ENCODE measurements around the gene ESM1.
"Not testable (repeated sequence)": the region's sequence is repeated elsewhere in the genome, so short reads cannot be mapped to it uniquely, and the experiment has no call there.

The ESM1 gene, protein sequence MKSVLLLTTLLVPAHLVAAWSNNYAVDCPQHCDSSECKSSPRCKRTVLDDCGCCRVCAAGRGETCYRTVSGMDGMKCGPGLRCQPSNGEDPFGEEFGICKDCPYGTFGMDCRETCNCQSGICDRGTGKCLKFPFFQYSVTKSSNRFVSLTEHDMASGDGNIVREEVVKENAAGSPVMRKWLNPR

DNA sequence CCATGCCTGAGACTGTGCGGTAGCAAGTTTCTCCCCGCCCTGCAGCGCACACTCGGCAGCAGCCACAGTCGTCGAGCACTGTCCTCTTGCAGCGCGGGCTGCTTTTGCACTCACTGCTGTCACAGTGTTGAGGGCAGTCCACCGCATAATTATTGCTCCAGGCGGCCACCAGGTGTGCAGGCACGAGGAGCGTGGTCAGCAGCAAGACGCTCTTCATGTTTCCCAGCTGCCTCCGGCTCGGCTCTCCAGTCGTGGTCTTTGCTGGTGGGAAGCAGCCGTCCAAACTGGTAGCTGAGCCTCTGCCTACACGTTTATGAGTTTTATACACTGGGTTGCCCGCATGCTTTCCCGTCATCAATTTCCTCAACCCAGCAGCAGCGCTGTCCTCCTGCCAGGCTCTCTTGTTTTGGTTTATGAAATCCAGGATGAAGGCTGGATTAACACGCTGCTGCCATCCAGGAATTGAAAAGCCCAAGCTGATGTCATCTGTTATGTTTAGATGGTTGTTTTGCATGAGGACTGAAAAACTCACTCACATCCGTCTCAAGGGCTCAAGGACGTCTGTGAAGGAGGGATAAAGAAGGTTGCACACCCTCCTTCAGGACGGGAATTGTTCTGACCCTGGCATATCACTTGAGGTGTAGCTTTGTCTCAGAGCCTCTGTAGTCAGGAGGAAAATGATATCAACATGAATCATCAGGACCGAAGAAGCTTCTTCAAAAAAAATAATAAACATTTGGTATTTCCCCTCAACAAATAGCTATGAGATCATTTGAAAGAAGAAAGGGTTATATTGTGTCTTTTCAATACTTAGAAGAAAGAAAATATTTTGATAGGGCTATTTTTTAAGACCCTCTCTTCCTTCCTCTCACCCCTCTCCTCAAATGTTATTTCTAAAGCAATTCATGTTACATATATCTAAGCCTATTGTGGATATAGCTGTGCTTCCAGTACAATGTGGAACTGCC, at the start of gene ESM1:
Gene ESM1, minus strand, starts transcription at position 293 of the 968 bp plus-strand sequence. Its CDS starts 76 bp downstream, at position 217.
- DNase-seq (ENCODE audit: low spot score) = peak; percentile 66

DNA sequence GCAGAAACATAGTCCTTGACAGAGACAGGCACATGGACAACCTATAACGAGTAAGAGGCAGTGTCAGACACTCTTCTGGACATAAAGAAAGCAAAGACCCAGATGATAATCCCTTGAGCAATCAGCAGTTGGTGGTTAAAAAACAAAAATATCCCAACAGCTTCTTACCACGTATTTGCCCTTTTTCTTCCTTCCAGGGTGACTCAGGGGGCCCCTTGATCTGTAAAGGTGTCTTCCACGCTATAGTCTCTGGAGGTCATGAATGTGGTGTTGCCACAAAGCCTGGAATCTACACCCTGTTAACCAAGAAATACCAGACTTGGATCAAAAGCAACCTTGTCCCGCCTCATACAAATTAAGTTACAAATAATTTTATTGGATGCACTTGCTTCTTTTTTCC, 48.2 kb upstream of the ESM1 start:
- DNase-seq (ENCODE audit: low spot score) = no peak
- no peak for FAIRE-seq

More for the DNA sequence above, at the start of gene ESM1:
- FAIRE-seq = no peak

DNA sequence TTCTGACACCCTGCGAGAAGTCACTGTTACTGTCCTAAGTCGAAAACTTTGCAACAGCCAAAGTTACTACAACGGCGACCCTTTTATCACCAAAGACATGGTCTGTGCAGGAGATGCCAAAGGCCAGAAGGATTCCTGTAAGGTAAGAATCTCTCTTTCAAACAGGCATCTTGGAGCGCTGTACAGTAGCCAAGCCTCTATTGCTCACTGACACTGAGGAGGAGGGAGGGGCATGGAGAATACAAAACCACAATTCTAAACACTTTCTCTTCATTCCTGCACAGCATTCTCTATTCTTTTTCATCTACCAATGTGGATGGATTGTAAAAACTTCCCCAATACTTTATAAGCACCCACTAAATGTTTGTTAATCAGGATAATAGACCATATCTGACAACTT, 46.1 kb upstream of the ESM1 start:
- DNase-seq (ENCODE audit: low spot score) = no peak
- no peak for FAIRE-seq

DNA sequence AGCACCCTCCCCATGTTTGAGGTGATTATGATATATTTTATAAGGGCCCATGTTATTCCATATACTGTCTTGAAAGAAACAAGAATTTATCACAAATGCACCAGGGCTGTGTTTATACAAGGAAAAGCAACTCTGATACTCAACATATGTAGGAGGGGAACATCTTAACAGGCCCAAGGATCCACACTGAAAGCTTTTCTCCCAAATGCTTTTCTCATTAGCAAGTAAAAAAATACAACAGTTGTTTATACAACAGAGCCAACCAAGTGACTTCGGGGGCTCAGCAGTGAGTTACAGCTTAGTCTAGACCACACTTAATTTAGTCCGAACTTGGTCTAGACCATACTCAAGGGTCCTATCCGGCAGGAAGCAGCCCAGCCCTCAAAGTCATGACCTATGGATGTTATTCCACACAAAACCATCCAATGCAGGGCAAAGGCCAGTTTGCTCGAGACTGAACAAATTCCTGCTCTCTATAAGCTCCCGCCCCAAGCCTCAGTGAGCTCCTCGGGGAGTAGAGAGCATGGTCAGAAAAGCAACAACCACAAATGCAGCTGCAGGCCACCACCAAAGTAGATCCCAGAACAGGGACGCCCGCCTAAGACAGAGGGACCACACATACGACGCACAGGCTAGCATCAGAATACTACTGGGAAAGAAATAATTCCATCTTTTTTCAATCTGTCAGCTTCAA, 45.4 kb upstream of the ESM1 start:
- DNase-seq (ENCODE audit: low spot score) (no peak), FAIRE-seq (no peak)

DNA sequence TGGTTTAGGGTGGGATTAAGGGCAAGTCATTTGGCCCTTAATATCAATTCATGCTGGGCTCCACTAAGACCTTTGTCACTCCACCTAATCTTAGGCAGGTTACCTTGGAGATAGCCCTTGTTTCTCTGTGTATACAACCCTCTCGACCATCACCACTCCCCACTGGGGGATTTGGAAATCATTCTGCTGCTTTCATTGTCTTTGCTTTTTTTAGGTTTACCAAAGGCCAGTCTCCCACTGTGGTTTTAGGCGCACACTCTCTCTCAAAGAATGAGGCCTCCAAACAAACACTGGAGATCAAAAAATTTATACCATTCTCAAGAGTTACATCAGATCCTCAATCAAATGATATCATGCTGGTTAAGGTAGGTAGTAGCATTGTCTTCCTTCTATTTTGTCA, 44.8 kb upstream of the ESM1 start:
- FAIRE-seq (no peak), DNase-seq (ENCODE audit: low spot score) (no peak)

DNA sequence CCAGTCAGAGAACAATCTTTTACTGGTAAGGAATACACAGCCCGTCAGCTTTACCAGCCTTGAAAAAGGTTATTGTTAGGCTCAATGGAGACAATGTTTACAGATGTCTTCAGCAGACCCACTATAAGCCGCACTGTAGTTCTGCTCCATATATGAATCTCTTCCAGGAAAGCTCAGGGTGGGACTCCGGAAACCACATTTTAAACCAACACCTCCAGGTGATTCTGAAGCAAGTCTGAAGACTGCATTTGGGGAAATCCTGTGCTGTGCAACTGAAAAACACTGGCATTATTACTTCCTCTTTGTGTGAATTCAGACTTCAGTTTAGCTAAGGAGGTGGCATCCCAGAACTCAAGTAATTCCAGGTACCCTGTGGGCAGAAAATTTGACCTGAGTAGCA, 42.2 kb upstream of the ESM1 start:
- peak; percentile 44 for FAIRE-seq

DNA sequence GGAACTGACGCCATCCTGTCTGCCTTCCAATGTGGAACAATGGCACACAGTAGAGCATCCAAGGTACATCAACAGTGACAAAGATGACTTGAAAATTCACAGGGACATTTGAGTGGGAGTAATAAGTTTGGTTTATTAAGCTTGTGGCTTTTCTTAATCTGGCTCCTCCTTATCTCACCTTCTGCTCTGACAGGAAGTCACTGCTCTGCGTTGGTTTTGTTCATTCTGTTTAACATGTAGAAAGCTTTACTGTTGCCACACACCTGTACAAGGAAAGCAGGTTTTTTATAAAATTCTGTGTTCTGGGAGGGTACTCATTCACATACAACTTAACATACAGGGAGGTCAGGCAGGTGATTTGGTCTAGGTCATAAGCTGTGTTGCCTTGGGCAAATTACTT, 37.1 kb upstream of the ESM1 start:
- peak; percentile 87 for FAIRE-seq

More for the DNA sequence above, 42.2 kb upstream of the ESM1 start:
- no peak for DNase-seq (ENCODE audit: low spot score)

DNA sequence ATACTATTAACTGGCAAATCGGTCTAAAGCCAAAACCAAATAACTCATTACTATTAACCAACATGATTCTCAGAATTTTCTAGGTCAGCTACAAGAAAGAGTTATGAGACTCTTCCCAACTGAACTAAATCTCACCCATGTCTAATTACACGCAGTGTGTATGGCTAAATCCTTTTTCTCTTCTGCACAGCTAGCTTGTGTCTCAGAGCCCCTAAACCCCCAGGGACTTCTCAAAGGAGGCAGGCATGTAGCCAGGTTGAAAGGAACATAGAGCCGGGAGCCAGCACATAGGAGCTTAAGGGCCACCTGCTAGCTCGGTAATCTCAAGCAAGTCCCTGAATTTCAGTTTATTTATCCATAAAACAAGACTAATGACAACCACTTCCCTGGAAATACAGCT, 36.4 kb upstream of the ESM1 start:
- DNase-seq (ENCODE audit: low spot score) (no peak), FAIRE-seq (no peak)

More for the DNA sequence above, 37.1 kb upstream of the ESM1 start:
- DNase-seq (ENCODE audit: low spot score) = no peak

DNA sequence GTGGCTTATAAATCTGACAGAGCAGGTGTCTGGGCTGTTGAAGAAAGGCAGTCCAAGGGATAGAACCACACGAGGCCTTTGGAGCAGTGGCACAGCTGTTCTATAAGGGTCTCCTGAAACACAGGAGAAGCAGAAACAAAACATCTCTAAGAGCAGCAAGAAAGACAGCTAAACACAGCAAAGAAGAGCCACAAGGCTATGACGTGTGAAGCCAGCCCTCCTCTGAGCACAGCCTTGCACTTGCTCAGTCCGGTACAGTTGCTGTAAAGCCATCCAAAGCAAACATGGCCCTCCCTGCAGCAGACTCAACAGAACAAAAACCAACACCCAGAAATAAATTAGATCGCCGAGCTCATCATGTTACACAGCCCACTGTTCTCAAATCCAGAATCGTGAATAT, 36.0 kb upstream of the ESM1 start:
- FAIRE-seq (no peak), DNase-seq (ENCODE audit: low spot score) (no peak)

DNA sequence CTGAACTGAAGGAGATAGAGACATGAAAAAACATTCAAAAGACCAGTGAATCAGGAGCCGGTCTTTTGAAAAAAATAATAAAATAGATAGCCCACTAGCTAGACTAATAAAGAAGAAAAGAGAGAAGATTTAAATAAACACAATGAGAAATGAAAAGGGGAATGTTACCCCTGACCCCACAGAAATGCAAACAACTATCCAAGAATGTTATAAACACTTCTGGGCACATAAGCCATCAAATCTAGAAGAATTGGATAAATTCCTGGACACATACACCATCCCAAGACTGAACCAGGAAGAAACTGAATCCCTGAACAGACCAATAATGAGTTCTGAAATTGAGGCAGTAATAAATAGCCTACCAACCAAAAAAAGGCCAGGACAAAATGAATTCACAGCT, 24.8 kb upstream of the ESM1 start:
- not testable (repeated sequence) for DNase-seq (ENCODE audit: low spot score); FAIRE-seq

DNA sequence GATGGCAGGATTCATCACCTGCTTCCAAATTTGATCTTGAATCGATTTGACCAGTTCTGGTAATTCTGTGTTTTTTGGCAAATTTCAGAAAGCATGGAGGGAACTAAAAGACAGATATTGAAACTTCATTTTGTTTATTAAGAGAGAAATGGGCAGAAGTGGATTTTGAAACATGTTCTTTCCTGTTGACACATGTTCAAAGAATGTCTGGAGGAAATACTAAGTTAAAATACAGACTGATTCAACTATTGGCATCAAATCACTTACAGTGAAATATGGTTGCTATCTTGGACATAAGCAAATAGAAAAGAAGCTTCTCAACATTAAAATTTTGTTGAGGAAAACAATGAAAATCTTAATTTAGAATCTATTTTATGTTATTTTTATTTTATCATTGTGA, 19.3 kb upstream of the ESM1 start:
- DNase-seq (ENCODE audit: low spot score) (no peak), FAIRE-seq (no peak)

DNA sequence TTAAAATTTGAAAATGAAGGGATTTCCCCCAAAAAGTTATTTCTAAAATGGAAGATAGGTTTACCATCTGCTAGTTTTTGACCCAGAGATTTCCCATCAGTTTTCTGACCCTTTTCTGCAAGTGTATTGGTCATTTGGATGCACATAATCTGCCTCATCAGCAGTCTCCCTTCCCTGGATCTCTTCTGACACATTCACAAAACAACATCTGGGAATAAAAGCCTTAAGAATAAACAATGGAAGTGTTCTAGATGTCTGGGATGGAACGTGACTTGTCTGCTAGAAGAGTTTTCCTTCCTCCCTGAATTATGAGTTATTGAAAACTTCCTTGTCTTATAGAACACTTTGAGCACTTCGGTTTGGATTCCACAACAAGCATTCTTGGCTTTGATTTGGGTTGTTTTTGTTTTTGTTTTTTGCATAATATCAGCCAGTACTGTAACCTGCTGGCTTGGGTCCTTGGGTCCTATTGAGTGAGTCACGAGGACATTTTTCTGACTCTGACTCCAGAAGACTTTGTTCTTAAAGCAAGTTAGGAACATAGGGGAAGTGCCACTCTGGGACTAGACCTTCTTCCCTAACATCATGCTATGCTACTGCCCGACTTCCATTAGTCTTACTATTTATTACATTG, 18.2 kb upstream of the ESM1 start:
- no peak for DNase-seq (ENCODE audit: low spot score)
- FAIRE-seq = no peak

DNA sequence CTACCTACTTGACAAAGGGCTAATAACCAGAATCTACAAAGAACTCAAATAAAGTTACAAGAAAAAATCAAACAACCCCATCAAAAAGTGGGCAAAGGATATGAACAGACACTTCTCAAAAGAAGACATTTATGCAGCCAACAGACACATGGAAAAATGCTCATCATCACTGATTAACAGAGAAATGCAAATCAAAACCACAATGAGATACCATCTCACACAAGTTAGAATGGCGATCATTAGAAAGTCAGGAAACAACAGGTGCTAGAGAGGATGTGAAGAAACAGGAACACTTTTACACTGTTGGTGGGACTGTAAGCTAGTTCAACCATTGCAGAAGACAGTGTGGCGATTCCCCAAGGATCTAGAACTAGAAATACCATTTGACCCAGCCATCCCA, 16.8 kb upstream of the ESM1 start:
- not testable (repeated sequence) for DNase-seq (ENCODE audit: low spot score); FAIRE-seq

DNA sequence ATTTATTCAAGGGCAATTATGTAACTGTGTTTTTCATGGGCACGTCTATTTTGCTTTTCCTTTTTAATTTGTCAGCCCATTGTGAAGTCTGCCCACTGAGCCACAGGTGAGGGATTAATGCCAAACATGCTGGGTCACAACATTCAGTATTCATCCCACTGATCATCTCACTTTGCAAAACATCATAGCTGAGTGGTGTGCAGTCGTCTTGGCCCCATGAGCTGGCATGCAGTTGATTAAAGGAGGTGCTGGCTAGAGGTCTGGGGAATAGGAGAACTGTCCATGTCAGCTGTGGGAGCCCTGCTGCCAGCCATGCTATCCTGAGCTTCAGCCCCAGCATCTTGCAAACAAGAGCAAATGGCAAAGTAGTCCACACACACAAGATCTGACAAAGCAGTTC, 11.7 kb upstream of the ESM1 start:
- DNase-seq (ENCODE audit: low spot score) = no peak
- FAIRE-seq = peak; percentile 35

DNA sequence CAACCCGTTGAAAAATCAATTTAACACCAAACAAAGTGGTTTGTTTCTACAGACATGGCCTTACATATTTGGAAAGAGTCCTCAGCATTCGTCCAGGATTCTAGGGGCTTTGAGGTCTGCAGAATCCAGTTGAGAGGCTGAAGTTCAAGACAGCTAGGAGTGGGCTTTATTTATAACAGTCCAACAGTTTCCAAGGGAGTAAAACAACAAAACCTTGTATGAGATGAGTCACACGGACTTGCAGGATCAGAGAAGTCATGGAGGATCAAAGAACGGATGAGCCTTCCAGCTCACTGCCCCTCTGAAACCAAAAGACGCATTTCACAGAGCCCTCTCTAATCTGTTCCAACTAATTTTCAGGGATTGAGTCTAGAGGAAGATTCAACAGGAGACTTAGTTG, 11.1 kb upstream of the ESM1 start:
- FAIRE-seq (no peak), DNase-seq (ENCODE audit: low spot score) (no peak)

DNA sequence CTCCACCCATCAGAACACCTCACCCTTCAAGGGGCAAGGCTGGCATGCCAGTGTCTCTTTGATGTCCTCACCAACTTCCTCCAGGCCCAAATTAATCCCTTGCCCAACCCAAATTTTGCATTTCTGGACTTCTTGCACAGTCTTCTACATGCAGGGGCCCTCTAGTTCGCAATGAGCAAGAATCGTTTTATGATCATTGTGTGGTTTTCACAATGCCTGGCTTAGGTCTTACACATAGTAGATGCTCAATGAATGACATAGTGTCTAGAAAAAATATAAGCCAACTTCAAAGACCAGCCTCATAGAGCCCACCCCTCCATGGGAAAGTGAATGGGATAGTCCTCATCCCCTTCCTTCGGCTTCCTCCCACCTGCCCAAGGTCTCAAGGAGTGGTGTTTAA, 9.8 kb upstream of the ESM1 start:
- DNase-seq (ENCODE audit: low spot score) (no peak), FAIRE-seq (no peak)

DNA sequence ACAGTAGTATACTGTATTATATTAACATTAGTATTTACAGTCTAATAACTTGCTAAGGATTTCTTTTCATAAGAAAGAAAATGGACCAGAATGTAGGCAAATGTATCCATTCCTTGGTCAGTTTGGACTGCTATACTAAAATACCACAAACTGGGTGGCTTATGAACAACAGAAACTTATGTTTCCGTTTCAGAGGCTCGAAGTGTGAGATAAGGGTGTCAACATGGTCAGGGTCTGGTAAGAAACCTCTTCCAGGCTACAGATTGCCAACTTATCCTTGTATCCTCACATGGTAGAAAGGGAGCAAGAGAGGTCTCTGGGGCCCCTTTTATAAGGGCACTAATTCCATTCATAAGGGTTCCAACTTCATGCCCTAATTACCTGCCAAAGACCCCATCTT, 9.2 kb upstream of the ESM1 start:
- FAIRE-seq (no peak), DNase-seq (ENCODE audit: low spot score) (no peak)

DNA sequence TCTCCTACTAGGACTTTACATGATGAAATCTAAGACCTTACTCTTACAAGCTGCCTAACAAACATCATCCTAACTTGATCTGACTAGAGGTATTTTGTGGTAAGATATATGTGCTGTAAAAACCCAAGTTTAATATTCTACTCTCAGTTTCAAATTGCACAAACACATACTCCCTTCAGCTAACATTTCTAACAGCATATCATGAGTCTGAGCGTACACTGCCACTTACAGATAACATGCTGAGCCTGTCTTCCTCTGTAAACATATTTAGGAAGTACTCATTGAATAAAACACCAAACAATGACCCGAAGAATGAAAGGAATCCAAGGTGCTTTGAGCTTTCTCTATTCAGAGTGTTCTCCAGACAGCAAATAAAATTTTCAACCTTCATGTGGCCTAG, 7.9 kb upstream of the ESM1 start:
- no peak for DNase-seq (ENCODE audit: low spot score)
- no peak for FAIRE-seq

DNA sequence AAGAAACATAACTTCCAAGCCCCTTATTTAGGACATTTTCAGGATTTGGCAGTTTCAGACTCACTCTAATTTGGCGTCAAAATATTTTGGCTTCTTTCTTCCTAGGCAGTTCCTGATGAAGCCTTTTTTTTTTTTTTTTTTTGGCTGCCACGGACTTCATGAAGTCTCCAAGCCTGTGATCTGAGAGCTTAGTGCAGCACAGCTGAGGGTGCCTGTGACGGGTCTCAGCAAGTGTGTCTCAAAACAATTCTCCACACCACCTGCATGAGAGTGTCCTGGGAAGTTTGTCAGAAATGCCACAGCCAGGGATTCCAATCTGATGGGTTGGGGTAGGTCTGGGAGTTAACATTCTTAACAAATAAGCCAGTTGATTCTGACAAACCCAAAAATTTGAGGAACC, 6.0 kb upstream of the ESM1 start:
- DNase-seq (ENCODE audit: low spot score) (no peak), FAIRE-seq (no peak)

DNA sequence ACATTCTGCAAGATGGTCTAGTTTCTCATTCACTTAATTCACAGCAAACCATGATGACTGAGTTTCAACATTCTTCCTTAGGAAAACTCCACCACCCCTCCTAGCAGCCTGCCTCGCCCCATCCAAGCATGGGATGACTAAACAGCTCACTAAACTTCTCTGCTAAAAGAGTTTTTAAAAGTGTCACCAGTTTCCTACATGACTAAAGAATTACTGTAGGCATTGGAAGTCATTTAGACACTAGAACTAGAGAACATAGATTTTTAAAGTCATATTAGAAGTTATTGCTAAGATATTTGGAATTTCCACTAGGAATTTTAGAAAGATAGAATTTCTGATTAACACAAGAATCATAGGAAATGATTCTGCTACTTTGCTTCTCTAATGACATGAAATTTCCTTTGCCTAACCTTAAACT, 5.5 kb upstream of the ESM1 start:
- no peak for FAIRE-seq
- peak; percentile 27 for DNase-seq (ENCODE audit: low spot score)

DNA sequence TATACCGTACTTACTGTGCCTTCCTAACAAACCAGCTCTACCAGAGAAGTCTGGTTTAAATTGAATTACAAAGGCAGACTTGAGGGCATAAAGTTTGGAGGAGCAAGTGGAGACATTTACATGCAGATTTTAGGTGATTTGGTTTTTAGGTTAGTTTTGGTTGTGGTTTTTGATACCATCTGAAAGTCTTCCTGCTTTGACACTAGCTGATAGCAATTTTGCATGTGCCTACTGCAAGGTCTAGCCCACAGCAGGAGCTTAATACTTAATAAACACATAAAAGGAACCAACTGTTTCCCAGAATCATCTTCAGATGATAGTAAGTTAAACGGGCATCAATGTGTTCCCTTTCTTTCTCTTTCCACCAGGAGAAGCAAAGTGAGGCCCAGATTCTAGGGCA, 3.4 kb upstream of the ESM1 start:
- no peak for FAIRE-seq
- DNase-seq (ENCODE audit: low spot score) = no peak

DNA sequence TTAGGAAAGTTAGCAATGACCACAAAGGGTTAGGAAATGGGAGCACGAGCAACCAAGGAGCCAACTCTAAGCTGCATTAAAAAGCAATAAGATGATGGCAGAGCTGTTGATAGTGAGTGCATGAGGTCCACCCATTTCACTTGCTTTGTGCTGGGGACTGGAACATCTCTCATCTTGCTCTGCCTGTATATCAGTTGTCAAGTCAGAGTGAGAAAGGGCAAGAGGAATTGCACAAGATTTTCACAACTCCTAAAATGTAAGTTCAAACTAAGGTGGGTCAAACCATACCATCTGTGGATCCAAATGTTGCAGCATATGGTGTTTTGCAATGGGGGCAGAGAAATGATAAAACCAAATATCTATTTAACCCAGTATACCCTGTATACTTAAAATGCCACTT, 2.8 kb upstream of the ESM1 start:
- no peak for FAIRE-seq

More for the DNA sequence above, 2.8 kb upstream of the ESM1 start:
- no peak for DNase-seq (ENCODE audit: low spot score)
